Duodenal mucosa (tissue), 2 donors: ENCODE results near the gene SWI5.
"Not testable (repeated sequence)": the region's sequence is repeated elsewhere in the genome, so short reads cannot be mapped to it uniquely, and the experiment has no call there.

Experiments
- H3K27ac ChIP-seq: one replicate; pipeline ENCODE4 v1.7.0; 2013; ENCODE audit warnings: low read depth, low read length
- H3K27me3 ChIP-seq, 2 donors: one replicate each; pipeline ENCODE4 v1.7.0; 2013; ENCODE audit warnings: low read length in 2 of 2, control low read depth in 1 of 2; ENCODE audit not compliant: insufficient read depth in 2 of 2, control insufficient read depth in 1 of 2
- H3K36me3 ChIP-seq, 2 donors: one replicate each; pipeline ENCODE4 v1.7.0; 2013; ENCODE audit warnings: low read length in 2 of 2, control low read depth in 1 of 2; ENCODE audit not compliant: insufficient read depth in 2 of 2, control insufficient read depth in 1 of 2
- H3K4me1 ChIP-seq, 2 donors: one replicate each; pipeline ENCODE4 v1.7.0; 2013; ENCODE audit warnings: low read length in 2 of 2, control low read depth in 1 of 2; ENCODE audit not compliant: insufficient read depth in 2 of 2, control insufficient read depth in 1 of 2
- H3K4me3 ChIP-seq, 2 donors: one replicate each; pipeline ENCODE4 v1.7.0; 2013; ENCODE audit warnings: low read length in 2 of 2, low read depth in 1 of 2
- H3K9ac ChIP-seq, 2 donors: one replicate each; pipeline ENCODE4 v1.7.0; 2013; ENCODE audit warnings: low read length in 2 of 2, low read depth in 1 of 2
- H3K9me3 ChIP-seq, 2 donors: one replicate each; pipeline ENCODE4 v1.7.0; 2013; ENCODE audit warnings: low read length in 2 of 2, control low read depth in 1 of 2; ENCODE audit not compliant: control insufficient read depth in 1 of 2

SWI5 gene

DNA sequence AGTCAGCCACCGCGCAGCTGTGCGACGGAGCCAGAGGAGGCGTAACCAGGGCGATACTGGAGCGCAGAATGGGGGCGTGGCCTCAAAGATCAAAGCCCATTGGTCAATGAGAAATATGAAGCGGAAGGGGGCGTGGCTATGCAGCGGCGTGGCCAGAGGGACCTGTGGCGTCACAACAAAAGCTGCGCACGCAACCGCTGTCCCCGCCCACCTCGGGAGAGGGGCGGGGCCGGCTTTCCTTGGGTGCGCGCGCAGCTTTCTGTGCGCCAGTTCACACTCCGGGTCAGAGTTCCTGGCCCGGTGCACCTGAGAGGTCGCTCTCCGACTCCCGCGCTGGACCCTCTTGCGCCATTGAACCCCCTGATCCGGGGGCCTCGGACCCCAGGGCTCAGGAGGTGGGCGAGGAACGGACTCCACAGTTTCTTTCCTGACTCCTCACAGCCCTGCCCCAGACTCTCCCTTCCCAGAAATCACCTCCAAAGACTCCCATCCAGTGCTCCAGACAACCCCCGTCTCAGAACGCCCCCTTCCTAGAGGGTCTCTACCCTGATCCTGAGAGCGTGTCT, at the start of gene SWI5:
Gene SWI5 (plus strand): TSS at position 269 of the 566 bp plus-strand sequence.
- Histone ChIP-seq H3K27me3 (no peaks in the 10 kb centered on the region), H3K4me3 (peak within 1 kb of the TSS; percentile 88 to 97), H3K4me1 (peaks cover 16 to 20% of the 10 kb centered on the region in 2 donors), H3K36me3 (peaks cover 5 to 21% of the 10 kb centered on the region in 2 donors), H3K27ac (peak within 1 kb of the TSS; percentile 74), H3K9ac (peak within 1 kb of the TSS; percentile 93 to 97), H3K9me3 (no peaks in the 10 kb centered on the region)

DNA sequence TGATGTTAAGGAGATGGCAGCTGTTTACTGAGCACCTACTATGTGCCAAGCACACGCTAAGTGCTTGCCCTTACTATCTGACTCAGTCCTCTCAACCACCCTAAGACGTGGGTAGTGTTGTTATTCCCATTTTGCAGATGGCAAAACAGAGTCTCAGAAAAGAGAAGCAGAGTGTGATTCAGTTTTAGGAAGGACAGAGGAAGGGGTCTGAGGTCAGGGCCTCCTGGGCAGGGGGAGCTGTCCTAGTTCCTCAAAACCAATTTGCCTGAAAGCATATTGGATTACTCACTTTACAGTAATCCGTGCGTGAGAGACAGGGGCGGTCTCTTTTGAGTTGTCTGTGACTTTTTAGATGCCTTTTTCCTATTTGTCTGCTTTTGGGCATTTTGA, 49.7 kb upstream of the SWI5 start:
- Histone ChIP-seq H3K9me3 (no peaks in the 10 kb centered on the region), H3K27me3 (no peaks in the 10 kb centered on the region), H3K4me1 (no peaks in the 10 kb centered on the region), H3K4me3 (no peak overlapping the region), H3K27ac (no peak overlapping the region), H3K36me3 (no peaks in the 10 kb centered on the region), H3K9ac (no peak overlapping the region)

DNA sequence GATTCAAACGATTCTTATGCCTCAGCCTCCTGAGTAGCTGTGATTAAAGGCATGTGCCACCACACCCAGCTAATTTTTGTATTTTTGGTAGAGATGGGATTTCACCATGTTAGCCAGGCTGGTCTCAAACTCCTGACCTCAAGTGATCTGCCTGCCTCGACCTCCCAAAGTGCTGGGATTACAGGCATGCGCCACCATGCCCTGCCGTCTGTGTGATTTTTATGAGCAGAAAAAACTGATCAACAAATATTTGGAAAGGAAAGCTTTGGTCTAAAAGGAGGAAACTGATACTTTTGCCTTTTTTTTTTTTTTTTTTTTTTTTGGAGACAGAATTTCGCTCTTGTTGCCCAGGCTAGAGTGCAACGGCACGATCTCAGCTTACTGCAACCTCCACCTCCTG, 45.2 kb upstream of the SWI5 start:
- H3K27me3 ChIP-seq, H3K4me3 ChIP-seq, H3K9ac ChIP-seq, H3K9me3 ChIP-seq, H3K36me3 ChIP-seq, H3K27ac ChIP-seq, H3K4me1 ChIP-seq: not testable (repeated sequence)

DNA sequence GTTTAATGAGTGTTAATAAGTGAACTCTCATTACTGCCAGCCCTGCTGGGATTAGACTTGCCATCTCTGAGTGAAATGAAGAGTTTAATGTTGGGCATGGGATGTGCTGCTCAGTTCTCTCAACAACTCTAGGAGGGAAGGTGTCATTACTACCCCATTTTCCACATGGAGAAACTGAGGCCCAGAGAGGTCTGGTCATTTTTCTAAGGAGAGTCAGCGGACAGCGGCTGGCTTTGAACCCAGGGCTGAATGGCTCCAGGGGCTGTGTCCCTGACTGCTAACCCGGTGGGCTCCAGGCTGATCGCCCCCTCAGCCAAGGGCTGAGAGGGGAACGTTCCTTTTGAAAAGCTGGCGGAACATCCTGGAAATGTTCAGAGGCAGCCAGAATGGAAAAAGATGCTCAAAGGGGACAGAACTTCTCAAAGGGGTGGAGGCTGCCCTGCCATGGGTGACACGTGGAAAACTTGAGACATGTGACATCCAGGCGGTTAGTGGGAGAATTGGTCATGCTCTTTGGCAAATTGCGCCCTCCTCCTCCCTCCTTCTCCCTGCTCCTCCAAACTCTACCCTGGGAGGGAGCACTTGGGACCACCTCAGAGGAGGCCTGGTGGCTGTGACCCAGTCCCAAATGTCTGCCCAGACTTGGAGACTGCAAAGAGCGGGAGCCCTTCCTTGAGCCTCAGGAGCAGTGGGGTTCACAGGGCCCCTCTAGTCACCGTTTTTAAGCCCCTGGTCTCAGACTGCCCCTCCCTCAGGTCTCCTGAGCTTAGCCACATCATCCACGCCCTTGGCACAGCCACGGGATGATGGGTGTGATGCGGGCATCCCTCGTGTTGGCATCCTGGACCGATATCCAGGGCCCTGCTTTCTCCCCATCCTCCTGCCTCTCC, 44.2 kb upstream of the SWI5 start:
- no peak overlapping the region for H3K27ac ChIP-seq
- H3K4me3 ChIP-seq, result no peak overlapping the region
- H3K4me1 ChIP-seq, result no peaks in the 10 kb centered on the region

DNA sequence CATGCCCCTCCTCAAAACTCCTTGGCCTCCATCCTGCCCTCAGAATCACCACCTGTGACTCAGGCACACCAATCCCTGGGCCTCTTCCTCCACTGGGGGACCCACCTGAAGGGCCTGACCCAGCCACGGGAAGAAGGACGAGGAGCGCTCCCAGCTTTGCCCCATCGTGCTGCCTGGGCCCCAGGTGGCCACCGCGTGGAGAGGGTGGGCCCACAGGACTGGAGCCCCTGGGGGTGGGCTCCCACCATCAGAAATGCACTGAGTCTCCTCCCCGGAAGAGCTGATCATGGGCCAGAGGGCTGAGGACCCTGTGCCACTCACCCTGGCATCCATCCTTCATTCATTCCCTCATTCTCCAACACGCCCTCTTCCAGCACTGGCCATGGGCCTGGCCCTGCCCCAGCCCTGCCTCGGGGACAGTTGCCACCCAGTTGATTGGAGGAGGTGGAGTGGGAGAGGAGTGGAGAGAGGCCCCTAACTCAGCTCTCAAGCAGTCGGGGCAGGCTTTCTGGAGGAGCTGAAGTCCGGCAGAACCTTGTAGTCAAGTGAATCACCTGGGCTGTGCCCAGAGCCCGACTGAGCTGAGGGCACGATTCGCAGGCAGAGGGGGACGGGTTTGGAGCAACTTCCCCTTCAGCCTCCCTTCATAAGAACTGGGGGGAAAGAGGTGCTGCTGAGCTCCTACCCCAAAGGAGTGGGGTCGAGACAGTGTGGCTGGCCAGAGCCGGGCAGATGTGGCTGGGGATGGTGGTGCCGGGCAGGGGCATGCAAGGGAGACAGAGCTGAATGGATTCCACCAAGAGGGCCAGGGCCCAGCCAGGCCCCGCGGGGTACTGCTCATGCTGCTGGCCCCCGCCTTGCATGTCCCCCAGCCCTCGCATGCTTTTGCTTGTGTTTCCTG, 43.3 kb upstream of the SWI5 start:
- Histone ChIP-seq H3K4me1 (no peaks in the 10 kb centered on the region), H3K4me3 (no peak overlapping the region), H3K36me3 (no peaks in the 10 kb centered on the region), H3K9me3 (no peaks in the 10 kb centered on the region), H3K9ac (no peak overlapping the region), H3K27ac (no peak overlapping the region), H3K27me3 (no peaks in the 10 kb centered on the region)

More for the DNA sequence above, 44.2 kb upstream of the SWI5 start:
- H3K9ac ChIP-seq, result no peak overlapping the region
- no peaks in the 10 kb centered on the region for H3K36me3 ChIP-seq
- H3K27me3 ChIP-seq, result no peaks in the 10 kb centered on the region
- H3K9me3 ChIP-seq, result no peaks in the 10 kb centered on the region

DNA sequence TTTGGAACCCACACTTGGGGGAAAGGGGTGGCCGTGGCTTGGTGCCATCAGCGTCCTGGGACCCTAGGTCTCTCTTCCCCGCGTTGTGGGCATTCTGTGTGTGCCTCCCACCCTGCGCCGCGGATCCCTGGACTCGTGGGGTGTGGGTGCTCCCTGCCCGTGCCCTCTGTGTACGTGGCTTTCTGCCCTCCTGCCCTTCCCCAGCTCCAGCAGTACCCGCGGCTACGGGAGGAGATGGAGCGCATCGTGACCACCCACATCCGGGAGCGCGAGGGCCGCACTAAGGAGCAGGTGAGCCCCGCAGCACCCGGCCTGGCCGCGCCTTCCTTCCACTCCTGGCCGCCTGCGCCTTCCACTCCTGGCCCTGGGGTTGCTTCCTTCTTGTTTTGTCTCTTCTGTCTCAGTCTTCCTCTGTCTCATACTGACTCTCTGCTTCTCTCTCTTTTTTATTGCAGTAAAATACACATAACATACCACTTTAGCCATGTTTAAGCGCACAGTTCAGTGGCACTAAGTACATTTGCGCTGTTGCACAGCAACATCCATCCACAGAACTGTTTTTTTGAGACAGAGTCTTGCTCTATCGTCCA, 42.2 kb upstream of the SWI5 start:
- Histone ChIP-seq H3K4me3 (no peak overlapping the region), H3K9me3 (no peaks in the 10 kb centered on the region), H3K4me1 (no peaks in the 10 kb centered on the region), H3K9ac (no peak overlapping the region), H3K36me3 (no peaks in the 10 kb centered on the region), H3K27me3 (no peaks in the 10 kb centered on the region), H3K27ac (no peak overlapping the region)

DNA sequence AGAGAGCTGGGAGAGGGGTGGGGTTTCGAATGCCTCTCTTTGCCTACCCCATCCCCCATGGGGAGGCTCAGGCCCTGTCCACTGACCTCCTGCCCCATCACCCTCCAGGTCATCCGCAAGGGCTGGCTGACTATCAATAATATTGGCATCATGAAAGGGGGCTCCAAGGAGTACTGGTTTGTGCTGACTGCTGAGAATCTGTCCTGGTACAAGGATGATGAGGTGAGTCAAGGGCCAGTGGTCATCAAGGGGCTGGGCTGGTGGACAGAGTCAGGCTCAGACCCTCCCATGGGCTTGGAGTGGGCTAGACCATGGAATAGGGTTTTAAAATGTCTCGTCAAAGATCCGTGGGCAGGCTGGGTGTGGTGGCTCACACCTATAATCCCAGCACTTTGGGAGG, 34.0 kb upstream of the SWI5 start:
- H3K27ac ChIP-seq, result no peak overlapping the region
- H3K9ac ChIP-seq, result no peak overlapping the region

DNA sequence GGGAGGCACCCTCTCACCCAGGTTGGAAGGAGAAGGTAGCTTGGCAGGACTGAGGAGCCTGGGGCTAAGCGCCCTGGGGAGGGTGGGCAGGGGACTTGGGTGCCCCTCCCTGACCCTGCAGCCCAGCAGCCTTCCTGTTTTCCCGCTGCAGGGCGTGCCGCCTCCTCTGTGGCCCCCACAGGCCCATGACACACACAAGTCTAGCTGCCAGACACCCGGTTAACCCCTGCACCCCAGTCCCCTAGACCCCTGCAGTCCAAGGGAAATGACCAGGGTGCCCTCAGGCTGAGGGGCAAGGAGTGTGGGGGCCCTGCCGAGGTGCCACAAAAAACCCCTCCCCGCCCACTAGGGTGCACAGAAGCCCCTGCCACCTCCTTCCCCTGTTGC, 33.3 kb upstream of the SWI5 start:
- Histone ChIP-seq H3K27ac (no peak overlapping the region), H3K36me3 (no peaks in the 10 kb centered on the region), H3K9me3 (no peaks in the 10 kb centered on the region), H3K4me3 (no peak overlapping the region), H3K9ac (no peak overlapping the region), H3K4me1 (peaks cover 0 to 7% of the 10 kb centered on the region in 2 donors), H3K27me3 (peaks cover 0 to 7% of the 10 kb centered on the region in 2 donors)

More for the DNA sequence above, 34.0 kb upstream of the SWI5 start:
- Histone ChIP-seq H3K27me3 (peaks cover 0 to 7% of the 10 kb centered on the region in 2 donors), H3K4me3 (no peak overlapping the region), H3K9me3 (no peaks in the 10 kb centered on the region), H3K4me1 (peaks cover 0 to 7% of the 10 kb centered on the region in 2 donors), H3K36me3 (no peaks in the 10 kb centered on the region)

DNA sequence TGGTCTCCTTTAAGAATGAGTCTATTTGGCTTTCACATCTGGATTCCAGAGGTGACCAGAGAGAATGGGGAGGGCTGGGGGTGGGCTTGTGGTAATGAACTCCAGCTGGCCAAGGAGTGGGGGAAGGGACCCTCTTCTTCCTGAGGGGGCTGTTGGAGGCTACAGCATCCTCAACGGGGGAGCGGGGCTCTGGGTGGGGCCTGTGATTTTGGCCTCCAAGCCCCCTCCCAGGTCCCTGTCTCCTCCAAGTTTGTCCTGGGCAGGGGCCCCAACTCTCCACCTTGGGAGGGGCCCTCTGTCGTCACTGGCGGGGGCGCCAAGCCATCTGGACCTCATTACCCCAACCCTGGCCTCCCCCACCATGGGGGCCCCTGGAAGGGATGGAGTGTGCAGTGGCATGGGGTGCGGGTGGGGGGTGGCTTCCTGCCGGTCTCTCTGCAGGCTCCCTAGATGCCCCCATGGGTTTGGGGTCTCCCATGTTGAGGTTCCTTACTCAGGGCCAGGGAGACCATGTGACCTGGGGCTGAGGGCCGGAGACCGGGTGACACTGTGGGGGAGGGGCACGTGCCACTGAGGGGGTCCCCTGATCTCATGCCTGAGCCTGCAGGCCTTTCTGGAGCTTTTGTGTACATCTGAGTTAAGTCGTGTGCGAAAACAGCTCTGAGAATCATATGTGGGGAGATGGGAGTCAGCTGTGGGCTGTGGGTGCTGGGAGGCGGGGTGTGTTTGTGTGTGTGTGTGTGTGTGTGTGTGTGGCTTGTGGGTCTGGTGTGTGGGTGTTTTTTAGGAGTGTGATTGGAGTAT, 32.7 kb upstream of the SWI5 start:
- no peak overlapping the region for H3K4me3 ChIP-seq
- H3K4me1 ChIP-seq, result peaks cover 0 to 7% of the 10 kb centered on the region in 2 donors
- no peaks in the 10 kb centered on the region for H3K36me3 ChIP-seq
- H3K9ac ChIP-seq, result no peak overlapping the region
- H3K9me3 ChIP-seq, result no peaks in the 10 kb centered on the region
- H3K27ac ChIP-seq, result no peak overlapping the region
- peaks cover 0 to 7% of the 10 kb centered on the region in 2 donors for H3K27me3 ChIP-seq
